HUDEP-2 (cell line): ENCODE results near the gene CD244.

ENCODE experiments used
- DNase-seq, 76 experiments: peaks; one replicate each; lab custom pipeline; 2025; ENCODE audit not compliant: unreplicated experiment in 76 of 76; lab: John Stamatoyannopoulos, UW

The CD244 gene

GRCh38 chr1:160814856-160815255 lies 47.8 kb downstream of the CD244 start:
- DNase-seq = no peak

GRCh38 chr1:160814316-160814715 lies 48.4 kb downstream of the CD244 start:
- no peak for DNase-seq

- DNase-seq = peak in 4 of 76 experiments; percentile 9 to 15 (median 13)
Observed at GRCh38 chr1:160813215-160813614, 49.5 kb downstream of the CD244 start.

GRCh38 chr1:160811147-160811546 lies 51.5 kb downstream of the CD244 start:
- no peak for DNase-seq

GRCh38 chr1:160810486-160810885 lies 52.2 kb downstream of the CD244 start:
- DNase-seq = no peak

- DNase-seq = no peak
Observed at GRCh38 chr1:160808289-160808688, 54.4 kb downstream of the CD244 start.

- no peak for DNase-seq
Observed at GRCh38 chr1:160807738-160808137, 54.9 kb downstream of the CD244 start.

GRCh38 chr1:160807247-160807646 lies 55.4 kb downstream of the CD244 start:
- DNase-seq = peak in 12 of 76 experiments; percentile 5 to 56 (median 30)

- DNase-seq = no peak
Observed at GRCh38 chr1:160806784-160807183, 55.9 kb downstream of the CD244 start.

GRCh38 chr1:160806109-160806665 lies 56.5 kb downstream of the CD244 start:
- no peak for DNase-seq

- DNase-seq = no peak
Observed at GRCh38 chr1:160801836-160802580, 60.7 kb downstream of the CD244 start.

GRCh38 chr1:160800645-160801408 lies 61.9 kb downstream of the CD244 start:
- DNase-seq = no peak

- DNase-seq = no peak
Observed at GRCh38 chr1:160800142-160800541, 62.5 kb downstream of the CD244 start.

GRCh38 chr1:160799641-160800040 lies 63.0 kb downstream of the CD244 start:
- no peak for DNase-seq

GRCh38 chr1:160798439-160798838 lies 64.2 kb downstream of the CD244 start:
- DNase-seq = no peak

- no peak for DNase-seq
Observed at GRCh38 chr1:160797861-160798273, 64.8 kb downstream of the CD244 start.

- DNase-seq = no peak
Observed at GRCh38 chr1:160797271-160797709, 65.4 kb downstream of the CD244 start.

GRCh38 chr1:160795951-160796383 lies 66.7 kb downstream of the CD244 start, which contains the start of gene LY9:
Gene LY9 (plus strand): TSS chr1:160796174. CDS start chr1:160796188, 14 bp downstream.
- DNase-seq = peak in 1 of 76 experiments; percentile 12

GRCh38 chr1:160794376-160794775 lies 68.3 kb downstream of the CD244 start:
- no peak for DNase-seq

- no peak for DNase-seq
Observed at GRCh38 chr1:160789702-160790611, 72.7 kb downstream of the CD244 start.
